Activated CD4-positive, alpha-beta T cell treated with anti-CD3 and anti-CD28 coated beads, Interleukin-2, amount 10 ng/mL, durations not matched to agents 24 days and 14 days (primary cell): Measurements from ENCODE around the gene OR8A1. TPM values are rescaled to one million over a fixed set of nuclear protein-coding genes. Genes with fewer than 3 reads are reported as not detected.

Source experiments
- DNase-seq: peaks from one replicate; pipeline ENCODE4 v3.0.0; 2022
- H3K27ac Mint-ChIP-seq: one replicate; pipeline ENCODE4 v1.8.0; 2022; ENCODE audit warnings: mild to moderate bottlenecking, mixed read lengths
- H3K27me3 Mint-ChIP-seq: one replicate; pipeline ENCODE4 v1.8.0; 2022; ENCODE audit warnings: mixed read lengths
- H3K36me3 Mint-ChIP-seq: one replicate; pipeline ENCODE4 v1.8.0; 2022; ENCODE audit warnings: low read depth, mild to moderate bottlenecking, mixed read lengths
- H3K4me1 Mint-ChIP-seq: one replicate; pipeline ENCODE4 v1.8.0; 2021; ENCODE audit warnings: mixed read lengths
- H3K4me3 Mint-ChIP-seq: one replicate; pipeline ENCODE4 v1.8.0; 2022; ENCODE audit warnings: mild to moderate bottlenecking, moderate library complexity, mixed read lengths
- H3K9me3 Mint-ChIP-seq: one replicate; pipeline ENCODE4 v1.8.0; 2021; ENCODE audit warnings: mixed read lengths
- intact Hi-C: fragments of 100-400 bp; cut with micrococcal nuclease; formaldehyde crosslinking; loops from one replicate; pipeline ENCODE4 v1.15.1; 2023
- total RNA-seq: library from RNA; stranded (reverse); gene quantifications from 2 replicates; pipeline ENCODE4 v1.2.3, GENCODE V29; 2022

Gene OR8A1
- not detected in 2 replicates for total RNA-seq

DNA sequence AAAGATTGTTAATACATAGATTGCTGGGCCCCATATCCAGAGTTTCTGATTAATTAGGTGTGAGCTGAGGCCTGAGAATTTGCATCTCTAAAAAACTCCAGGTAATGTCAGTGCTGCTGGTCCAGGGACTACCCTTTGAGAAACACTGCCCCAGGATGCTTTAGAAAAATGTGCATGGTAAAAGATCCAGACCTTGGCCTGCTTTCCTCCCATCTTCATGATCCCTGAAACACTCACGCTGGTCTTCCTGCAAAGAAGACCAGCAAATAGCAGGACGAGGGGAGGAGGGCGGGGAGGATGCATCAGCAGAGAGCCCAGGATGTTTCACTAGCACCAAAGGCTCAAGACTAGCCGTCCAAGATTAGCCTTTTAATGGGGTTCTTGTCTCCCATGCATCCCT, at the start of gene OR8A1:
OR8A1 (plus strand) TSS at position 301 of the 400 bp plus-strand sequence. CDS start 123 bp downstream, outside the sequence.
- Mint-ChIP-seq H3K36me3 (no peaks in the 10 kb centered on the region), H3K27me3 (peaks cover 3% of the 10 kb centered on the region), H3K27ac (no peak within 1 kb of the TSS), H3K4me3 (no peak within 1 kb of the TSS), H3K4me1 (no peaks in the 10 kb centered on the region), H3K9me3 (no peaks in the 10 kb centered on the region)
- intact Hi-C loops: no loop called here
- DNase-seq: no peak

DNA sequence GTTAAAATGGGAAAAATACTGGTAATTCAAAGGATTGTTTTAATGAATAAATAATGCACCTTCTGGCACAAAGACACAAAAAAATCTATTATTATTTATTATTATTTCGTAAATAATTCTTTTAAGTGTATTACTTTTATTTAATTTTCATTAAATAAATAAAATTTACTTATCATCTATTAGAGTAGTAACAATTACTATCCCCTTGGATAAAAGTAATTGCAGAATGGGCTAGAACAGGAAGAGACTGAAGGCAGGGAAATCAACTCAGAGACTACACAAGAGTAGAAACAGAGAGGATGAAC, 49.3 kb upstream of the OR8A1 start:
- Mint-ChIP-seq H3K4me1 (no peaks in the 10 kb centered on the region), H3K36me3 (no peaks in the 10 kb centered on the region)

DNA sequence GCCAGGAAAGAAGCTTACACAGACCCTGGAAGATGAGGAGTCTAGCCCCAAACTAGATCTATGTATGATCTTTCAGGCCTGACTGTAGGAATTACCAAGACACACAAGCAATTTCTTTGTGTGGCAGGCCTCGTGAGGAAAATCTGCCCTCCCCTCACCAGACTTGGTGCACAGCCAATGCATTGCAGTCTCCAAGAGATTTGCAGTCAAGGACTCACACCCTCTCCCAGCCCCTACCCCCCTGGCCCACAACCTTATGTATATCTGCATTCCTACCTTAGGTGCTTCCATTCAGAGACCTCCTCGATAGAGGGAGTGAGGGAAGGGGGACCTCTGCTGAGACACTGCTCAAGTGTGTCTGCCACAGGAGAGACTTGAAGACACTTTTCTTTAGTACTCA, 36.2 kb upstream of the OR8A1 start:
- intact Hi-C loops: no loop called here
- Mint-ChIP-seq H3K27ac (no peak overlapping the region), H3K4me1 (no peaks in the 10 kb centered on the region)

More for the DNA sequence above, 49.3 kb upstream of the OR8A1 start:
- no peak overlapping the region for H3K27ac Mint-ChIP-seq
- H3K27me3 Mint-ChIP-seq: peaks cover 2% of the 10 kb centered on the region
- intact Hi-C loops: no loop called here
- no peak for DNase-seq
- no peaks in the 10 kb centered on the region for H3K9me3 Mint-ChIP-seq
- no peak overlapping the region for H3K4me3 Mint-ChIP-seq

DNA sequence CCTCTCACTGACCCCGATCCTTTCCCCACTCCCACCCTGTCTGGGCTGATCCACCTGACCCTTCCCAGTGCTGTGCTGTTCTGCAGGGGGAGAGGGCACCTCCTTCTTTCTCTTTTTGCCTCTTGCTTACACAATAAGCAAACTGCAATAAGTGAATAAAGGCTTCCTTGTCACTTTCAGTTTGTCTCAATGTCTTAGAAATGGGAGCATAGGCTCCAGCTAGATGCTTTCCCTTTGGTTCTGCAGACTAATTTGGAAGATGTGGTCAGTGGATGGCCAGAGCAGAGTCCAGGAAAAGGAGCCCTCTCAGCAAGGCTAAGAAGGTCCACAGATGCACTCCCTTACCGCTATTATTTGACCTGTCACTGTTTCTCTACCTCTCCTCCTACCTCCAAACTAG, 35.7 kb upstream of the OR8A1 start:
- no peak overlapping the region for H3K27ac Mint-ChIP-seq
- H3K27me3 Mint-ChIP-seq: peaks cover 10% of the 10 kb centered on the region
- intact Hi-C loops: no loop called here

More for the DNA sequence above, 36.2 kb upstream of the OR8A1 start:
- Mint-ChIP-seq H3K4me3 (no peak overlapping the region), H3K27me3 (peaks cover 10% of the 10 kb centered on the region), H3K9me3 (peaks cover 6% of the 10 kb centered on the region), H3K36me3 (no peaks in the 10 kb centered on the region)
- no peak for DNase-seq

DNA sequence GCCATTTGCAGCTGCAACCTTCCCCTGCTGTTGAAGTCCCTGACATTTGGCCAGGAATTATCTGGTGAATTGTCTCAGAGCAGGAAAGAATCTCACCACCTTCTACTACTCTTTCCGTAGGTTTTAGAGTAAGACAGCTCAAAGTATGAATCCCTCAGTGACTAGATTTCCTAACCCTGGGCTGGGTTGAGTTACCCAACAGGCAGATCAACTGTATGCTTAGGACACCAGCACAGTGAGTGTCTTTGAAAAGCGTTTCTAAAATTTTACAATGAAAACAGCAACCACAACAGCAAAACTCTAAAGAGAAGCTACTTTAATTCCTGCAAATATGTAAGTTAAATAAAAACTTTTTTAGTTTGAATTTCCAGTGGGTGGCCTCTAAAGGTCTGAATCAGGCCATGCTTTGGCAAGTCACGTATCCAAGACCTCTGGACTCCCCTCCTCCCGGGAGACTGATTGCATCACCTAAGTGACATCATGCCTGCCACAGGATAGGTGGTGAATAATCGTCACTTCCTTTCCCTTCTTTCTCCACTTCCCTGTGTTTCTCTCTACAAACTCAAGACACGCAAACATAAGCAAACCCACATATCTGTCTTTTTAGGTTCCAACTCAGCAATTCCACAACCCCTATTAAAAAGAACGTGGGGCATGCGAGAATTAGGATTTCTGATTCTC, 34.1 kb upstream of the OR8A1 start:
- no peaks in the 10 kb centered on the region for H3K36me3 Mint-ChIP-seq
- H3K27me3 Mint-ChIP-seq: peaks cover 5% of the 10 kb centered on the region
- no peak for DNase-seq
- H3K9me3 Mint-ChIP-seq: no peaks in the 10 kb centered on the region
- H3K4me3 Mint-ChIP-seq: no peak overlapping the region
- intact Hi-C loops: no loop called here
- H3K27ac Mint-ChIP-seq: no peak overlapping the region
- H3K4me1 Mint-ChIP-seq: no peaks in the 10 kb centered on the region

More for the DNA sequence above, 35.7 kb upstream of the OR8A1 start:
- no peak overlapping the region for H3K4me3 Mint-ChIP-seq
- H3K9me3 Mint-ChIP-seq: peaks cover 3% of the 10 kb centered on the region
- no peaks in the 10 kb centered on the region for H3K4me1 Mint-ChIP-seq
- no peak for DNase-seq
- no peaks in the 10 kb centered on the region for H3K36me3 Mint-ChIP-seq

DNA sequence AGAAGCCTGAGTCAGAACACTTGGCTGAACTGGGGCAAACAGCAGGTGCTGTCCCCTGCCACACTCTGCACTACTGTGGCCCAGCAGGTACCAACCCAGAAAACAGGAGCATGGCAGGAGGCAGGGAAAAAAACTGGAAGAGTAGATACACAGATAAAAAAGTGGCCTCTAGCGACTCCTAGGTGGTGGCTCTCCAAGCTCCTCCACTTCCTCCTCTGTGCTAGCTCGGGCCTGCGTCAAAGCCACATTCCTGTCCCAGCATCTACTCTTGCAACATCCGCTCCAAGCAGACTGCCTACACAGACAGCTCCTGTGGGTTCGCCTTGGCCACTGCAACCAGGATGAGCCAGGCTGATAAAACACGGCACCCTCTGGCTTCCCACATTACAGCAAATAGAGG, 33.3 kb upstream of the OR8A1 start:
- Mint-ChIP-seq H3K36me3 (no peaks in the 10 kb centered on the region), H3K4me1 (no peaks in the 10 kb centered on the region), H3K27ac (no peak overlapping the region), H3K9me3 (no peaks in the 10 kb centered on the region), H3K4me3 (no peak overlapping the region), H3K27me3 (peaks cover 5% of the 10 kb centered on the region)
- intact Hi-C loops: no loop called here
- DNase-seq: no peak

DNA sequence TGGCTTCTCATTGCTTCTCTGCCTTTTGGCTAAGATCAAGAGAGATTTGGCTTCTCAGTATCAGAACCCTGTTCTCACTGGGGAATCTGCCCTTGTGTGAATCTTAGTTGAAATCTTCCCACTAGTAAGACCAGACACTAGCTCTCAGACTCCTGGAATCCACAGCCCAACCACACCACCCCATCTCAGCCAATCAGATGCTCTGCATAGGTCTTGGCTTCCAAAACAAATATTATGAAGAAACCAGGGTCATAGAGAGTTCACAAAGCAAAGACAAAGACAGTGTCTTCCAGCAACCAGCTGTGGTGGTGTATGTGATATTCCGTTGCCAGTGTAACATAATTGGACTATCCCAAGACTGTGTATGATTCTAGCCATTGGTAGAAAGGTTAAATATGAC, 31.8 kb upstream of the OR8A1 start:
- no peak overlapping the region for H3K27ac Mint-ChIP-seq

DNA sequence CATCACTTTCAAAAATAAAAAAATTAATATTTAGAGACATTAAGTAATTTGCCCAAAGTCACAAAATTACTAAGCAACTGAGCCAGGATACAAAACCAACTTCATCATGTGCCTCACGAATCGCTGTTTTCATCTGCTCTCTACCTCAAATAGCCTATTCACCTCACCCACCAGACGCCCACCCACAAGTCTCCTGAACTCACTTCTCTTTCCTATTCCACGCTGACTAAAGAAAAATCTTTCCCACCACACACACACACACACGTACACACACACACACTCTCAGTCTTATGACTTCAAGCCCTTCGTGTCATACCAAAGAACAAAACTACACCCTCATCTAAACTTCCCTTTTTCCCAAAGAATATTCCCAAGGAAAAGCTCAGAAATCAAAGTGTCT, 28.6 kb upstream of the OR8A1 start:
- Mint-ChIP-seq H3K4me1 (no peaks in the 10 kb centered on the region), H3K36me3 (no peaks in the 10 kb centered on the region), H3K27ac (no peak overlapping the region), H3K9me3 (no peaks in the 10 kb centered on the region), H3K4me3 (no peak overlapping the region), H3K27me3 (peaks cover 10% of the 10 kb centered on the region)
- no peak for DNase-seq
- intact Hi-C loops: no loop called here

More for the DNA sequence above, 31.8 kb upstream of the OR8A1 start:
- intact Hi-C loops: no loop called here
- Mint-ChIP-seq H3K4me1 (no peaks in the 10 kb centered on the region), H3K27me3 (peaks cover 3% of the 10 kb centered on the region), H3K9me3 (no peaks in the 10 kb centered on the region), H3K4me3 (no peak overlapping the region), H3K36me3 (no peaks in the 10 kb centered on the region)
- DNase-seq: no peak

DNA sequence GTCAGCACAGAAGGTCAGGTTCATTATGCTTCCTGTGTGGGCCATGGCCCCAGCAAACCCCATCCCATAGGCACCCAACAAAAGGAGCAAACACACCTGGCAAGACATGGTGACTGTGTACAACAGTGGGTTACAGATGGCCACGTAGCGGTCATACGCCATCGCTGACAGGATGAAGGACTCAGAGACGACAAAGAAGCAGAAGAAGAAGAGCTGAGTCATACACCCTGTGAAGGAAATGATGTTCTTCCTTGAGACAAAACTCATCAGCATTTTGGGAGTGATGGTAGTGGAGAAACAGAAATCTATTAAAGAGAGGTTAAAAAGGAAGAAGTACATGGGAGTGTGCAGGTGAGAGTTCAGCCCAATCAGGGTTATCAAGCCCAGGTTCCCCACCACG, 26.7 kb upstream of the OR8A1 start:
- Mint-ChIP-seq H3K4me3 (no peak overlapping the region), H3K36me3 (no peaks in the 10 kb centered on the region), H3K4me1 (no peaks in the 10 kb centered on the region), H3K27me3 (peaks cover 8% of the 10 kb centered on the region), H3K27ac (no peak overlapping the region), H3K9me3 (no peaks in the 10 kb centered on the region)
- no peak for DNase-seq
- intact Hi-C loops: no loop called here

DNA sequence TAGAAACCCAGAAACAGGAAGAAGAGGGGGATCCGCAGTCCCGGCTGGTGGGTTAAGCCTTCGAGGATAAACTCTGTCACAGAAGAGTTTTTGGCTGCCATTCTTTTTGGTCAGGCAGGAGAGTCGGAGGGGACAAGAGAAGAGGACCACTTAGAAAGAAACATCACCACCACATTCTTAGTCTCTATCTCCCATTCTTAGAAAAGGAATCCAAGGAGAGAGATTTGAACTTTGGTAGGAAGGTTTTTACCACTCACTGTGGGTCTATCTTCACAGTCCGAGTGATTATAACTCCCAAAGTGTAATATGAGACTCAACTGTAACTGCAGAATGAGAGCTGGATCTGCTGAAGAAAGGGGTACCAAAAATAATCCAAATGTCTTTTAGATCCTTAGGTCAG, 26.2 kb upstream of the OR8A1 start, which contains the start of gene OR8B12:
OR8B12 (minus strand) TSS at position 101 of the 400 bp plus-strand sequence; CDS start at position 101, 0 bp downstream.
- no peak for DNase-seq
- H3K4me1 Mint-ChIP-seq: no peaks in the 10 kb centered on the region
- intact Hi-C loops: no loop called here
- no peak within 1 kb of the TSS for H3K4me3 Mint-ChIP-seq
- H3K27ac Mint-ChIP-seq: no peak within 1 kb of the TSS
- no peaks in the 10 kb centered on the region for H3K36me3 Mint-ChIP-seq
- no peaks in the 10 kb centered on the region for H3K9me3 Mint-ChIP-seq
- H3K27me3 Mint-ChIP-seq: peaks cover 8% of the 10 kb centered on the region

DNA sequence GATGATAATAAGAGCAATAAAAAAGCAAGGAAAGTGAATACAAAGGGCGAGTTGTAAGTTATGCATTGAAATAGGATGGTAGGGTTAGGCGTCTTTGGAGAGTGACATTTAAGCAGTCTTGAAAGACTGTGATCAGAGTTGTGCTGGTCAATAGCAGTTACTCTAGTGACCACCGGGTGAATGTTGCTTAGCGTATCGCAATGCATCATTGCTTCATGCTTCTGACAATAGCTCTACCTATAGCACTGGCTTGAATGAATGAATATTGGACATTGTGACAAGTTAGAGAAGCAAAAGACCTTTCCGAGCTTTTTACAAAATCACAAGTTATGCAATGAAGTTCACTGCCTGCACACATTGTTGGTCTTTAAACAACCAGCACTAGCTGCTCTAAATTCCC, 18.6 kb upstream of the OR8A1 start:
- Mint-ChIP-seq H3K4me1 (no peaks in the 10 kb centered on the region), H3K27me3 (no peaks in the 10 kb centered on the region), H3K9me3 (no peaks in the 10 kb centered on the region), H3K36me3 (no peaks in the 10 kb centered on the region), H3K27ac (no peak overlapping the region), H3K4me3 (no peak overlapping the region)
- no peak for DNase-seq
- intact Hi-C loops: no loop called here

DNA sequence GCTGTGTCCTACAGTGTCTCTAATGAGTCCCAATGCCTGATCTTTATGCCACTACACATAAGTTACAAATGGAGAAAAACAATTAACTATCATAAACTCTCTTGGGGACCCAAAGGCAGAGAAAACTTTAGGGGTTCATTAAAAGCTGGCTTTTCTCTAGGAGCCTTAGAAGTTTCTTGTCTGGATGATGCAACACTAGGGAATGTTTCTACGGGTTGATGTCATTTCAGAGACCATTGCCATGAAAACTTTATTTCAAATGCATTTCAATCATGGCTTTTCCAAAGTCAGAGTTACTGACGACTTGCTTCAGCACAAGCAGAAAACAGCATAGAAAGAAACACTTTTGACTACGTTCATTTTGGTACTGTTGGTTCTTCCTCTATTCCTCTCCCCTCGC, 17.8 kb upstream of the OR8A1 start:
- Mint-ChIP-seq H3K36me3 (no peaks in the 10 kb centered on the region), H3K4me3 (no peak overlapping the region), H3K9me3 (no peaks in the 10 kb centered on the region), H3K27ac (no peak overlapping the region), H3K27me3 (peaks cover 2% of the 10 kb centered on the region), H3K4me1 (no peaks in the 10 kb centered on the region)
- no peak for DNase-seq
- intact Hi-C loops: no loop called here

DNA sequence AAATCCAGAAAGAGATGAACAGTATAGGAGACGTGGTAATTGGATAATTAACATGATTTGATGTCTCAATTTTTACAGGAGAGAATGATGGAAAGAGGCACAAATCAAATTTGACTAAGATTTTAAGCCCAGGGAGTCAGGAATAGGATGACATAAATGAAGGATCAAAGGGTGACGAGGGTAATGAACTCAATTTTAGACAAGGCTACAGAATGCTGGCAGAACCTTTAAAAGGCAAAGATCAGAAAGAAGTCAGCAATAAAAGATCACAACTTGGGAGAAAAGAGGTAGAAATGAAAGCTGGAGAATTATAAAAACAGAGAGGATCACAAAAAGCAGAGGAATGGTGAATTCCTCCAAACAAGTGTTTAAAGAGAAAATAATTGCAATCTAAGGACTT, 13.0 kb upstream of the OR8A1 start:
- Mint-ChIP-seq H3K4me3 (no peak overlapping the region), H3K36me3 (no peaks in the 10 kb centered on the region), H3K9me3 (no peaks in the 10 kb centered on the region), H3K4me1 (no peaks in the 10 kb centered on the region), H3K27me3 (peaks cover 4% of the 10 kb centered on the region), H3K27ac (no peak overlapping the region)
- intact Hi-C loops: no loop called here
- DNase-seq: no peak

DNA sequence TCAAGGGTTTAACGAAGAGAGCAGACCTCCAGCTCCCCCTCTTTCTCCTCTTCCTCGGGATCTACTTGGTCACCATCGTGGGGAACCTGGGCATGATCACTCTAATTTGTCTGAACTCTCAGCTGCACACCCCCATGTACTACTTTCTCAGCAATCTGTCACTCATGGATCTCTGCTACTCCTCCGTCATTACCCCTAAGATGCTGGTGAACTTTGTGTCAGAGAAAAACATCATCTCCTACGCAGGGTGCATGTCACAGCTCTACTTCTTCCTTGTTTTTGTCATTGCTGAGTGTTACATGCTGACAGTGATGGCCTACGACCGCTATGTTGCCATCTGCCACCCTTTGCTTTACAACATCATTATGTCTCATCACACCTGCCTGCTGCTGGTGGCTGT, 363 bp downstream of the OR8A1 start:
- Mint-ChIP-seq H3K27ac (no peak overlapping the region), H3K9me3 (no peaks in the 10 kb centered on the region), H3K4me1 (no peaks in the 10 kb centered on the region), H3K4me3 (no peak overlapping the region), H3K36me3 (no peaks in the 10 kb centered on the region), H3K27me3 (peaks cover 3% of the 10 kb centered on the region)
- intact Hi-C loops: no loop called here
- no peak for DNase-seq
